ENCODE measurements around the gene BSPRY.

DNA sequence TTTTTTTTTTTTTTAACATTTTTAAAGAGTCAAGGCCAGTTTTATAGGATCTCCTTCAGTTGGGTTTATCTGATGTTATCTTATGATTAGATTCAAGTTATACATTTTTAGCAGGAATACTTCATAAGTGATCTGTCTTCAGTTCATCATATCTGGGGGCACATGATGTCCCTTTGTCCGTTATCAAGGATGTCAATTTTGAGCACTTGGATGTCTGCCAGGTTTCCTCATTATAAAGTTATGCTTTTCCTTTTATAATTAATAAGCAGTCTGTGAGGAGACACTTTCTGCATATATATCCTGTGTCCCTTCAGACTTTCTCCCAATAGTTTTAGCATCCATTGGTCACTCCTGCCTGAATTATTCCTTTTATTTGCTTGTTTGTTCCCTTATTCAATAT lies 15.6 kb downstream of the BSPRY start:
- no peak for TF ChIP-seq CTCF (IDR thresholded peaks at IDR 0.05)
- no peak for TF ChIP-seq POLR2AphosphoS5 (IDR thresholded peaks at IDR 0.05)
- TF ChIP-seq POLR2A (IDR thresholded peaks at IDR 0.05) = no peak
- no peak for TF ChIP-seq EP300 (IDR thresholded peaks at IDR 0.05; ENCODE audit: low read depth)

Measured in transverse colon (tissue), 4 donors.